ENCODE results near the gene GFRA1.
"Not testable (repeated sequence)": the region's sequence is repeated elsewhere in the genome, so short reads cannot be mapped to it uniquely, and the experiment has no call there.

Gene GFRA1

GRCh38 chr10:116041948-116042347 is 231.1 kb downstream of the GFRA1 start:
- no peak for DNase-seq

DNA sequence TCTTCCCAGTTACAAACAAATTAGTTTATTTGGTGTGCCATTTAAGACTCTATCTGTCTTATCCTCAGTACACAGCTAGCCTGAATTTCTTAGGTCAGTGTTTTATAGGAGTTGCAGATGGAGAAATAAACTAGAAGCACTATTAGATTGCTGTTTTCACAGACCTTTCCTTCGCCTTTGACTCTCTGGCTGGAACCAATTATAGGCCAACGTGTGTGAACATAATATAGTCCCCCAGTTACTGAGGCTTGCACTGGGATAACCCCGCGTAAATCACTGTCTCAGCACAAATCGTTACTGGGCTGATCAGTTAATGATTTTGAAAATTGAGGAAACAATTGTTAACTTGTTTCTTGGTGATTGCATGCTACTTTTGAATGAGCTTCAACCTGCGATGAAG is 233.4 kb downstream of the GFRA1 start:
- no peak for DNase-seq

DNA sequence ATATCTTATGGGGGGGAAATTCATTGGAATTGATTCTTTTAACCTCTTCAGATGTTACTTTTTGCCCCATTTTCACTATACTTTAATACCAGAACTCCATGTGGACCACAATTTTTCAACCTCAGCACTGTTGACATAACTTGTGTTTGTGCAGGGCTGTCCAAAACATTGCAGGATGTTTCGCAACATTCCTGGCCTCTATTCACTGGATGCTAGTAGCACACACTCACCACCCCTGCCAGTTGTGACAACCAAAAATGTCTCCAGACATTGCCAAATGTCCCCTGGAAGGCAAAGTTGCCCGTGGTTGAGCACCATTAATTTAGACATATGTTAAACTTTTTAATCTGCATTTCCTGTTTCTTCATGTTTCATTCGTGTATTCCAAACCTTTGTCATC is 234.7 kb downstream of the GFRA1 start:
- no peak for DNase-seq

- DNase-seq = not testable (repeated sequence)
Observed at GRCh38 chr10:116035406-116035805, 237.6 kb downstream of the GFRA1 start.

GRCh38 chr10:116030576-116030975 is 242.4 kb downstream of the GFRA1 start:
- no peak for DNase-seq

DNA sequence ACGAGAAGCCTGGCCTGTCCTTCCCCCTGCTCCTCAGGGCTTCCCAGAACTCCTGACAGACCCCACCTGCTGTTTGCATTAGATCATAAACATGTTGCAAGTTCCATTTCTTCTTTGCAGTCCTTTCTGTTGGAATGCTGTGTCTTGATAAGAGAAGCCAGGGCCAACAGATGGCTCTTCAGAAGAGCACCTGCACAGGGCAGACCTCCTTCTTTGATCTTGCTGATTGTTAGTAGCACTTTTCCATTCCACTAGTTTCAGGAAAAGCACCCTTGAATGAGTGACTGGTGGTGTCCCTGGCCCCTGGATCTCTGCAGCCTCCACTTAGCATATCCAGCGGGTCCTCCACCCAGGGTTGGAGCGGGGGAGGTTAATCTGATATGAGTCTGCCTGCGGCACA is 243.2 kb downstream of the GFRA1 start:
- DNase-seq = no peak

- DNase-seq = no peak
Observed at GRCh38 chr10:116027355-116027754, 245.7 kb downstream of the GFRA1 start.

- no peak for DNase-seq
Observed at GRCh38 chr10:116026725-116027124, 246.3 kb downstream of the GFRA1 start.

GRCh38 chr10:116026315-116026714 is 246.7 kb downstream of the GFRA1 start:
- DNase-seq = no peak

DNA sequence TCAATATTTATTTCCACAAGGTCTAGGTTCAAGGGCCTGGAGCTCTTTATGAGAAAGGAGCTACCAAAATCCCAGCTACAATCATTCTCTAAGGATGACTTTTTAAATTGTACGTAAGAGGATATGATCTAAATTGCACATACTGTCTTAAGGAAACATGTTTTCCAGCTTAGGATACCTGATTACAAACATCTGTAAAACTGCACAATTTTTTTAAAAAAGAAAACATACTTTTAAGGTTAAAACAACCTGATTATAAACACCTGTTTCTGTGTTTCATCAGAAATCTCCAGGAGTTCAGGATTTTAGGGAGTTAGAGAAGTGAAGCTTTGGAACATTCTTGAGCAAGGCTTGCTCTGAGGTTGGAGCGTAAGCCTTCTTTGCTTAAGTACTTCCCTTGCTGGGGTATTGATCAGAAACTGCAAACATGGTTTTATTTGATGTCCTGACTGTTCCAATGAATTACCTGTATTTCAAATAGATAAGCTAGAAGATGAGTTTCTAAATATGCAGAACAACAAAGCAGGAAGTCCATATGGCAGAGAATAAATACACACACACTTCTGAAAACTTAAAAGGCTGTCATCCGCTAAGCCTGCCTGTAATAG is 248.6 kb downstream of the GFRA1 start:
- DNase-seq = no peak

DNA sequence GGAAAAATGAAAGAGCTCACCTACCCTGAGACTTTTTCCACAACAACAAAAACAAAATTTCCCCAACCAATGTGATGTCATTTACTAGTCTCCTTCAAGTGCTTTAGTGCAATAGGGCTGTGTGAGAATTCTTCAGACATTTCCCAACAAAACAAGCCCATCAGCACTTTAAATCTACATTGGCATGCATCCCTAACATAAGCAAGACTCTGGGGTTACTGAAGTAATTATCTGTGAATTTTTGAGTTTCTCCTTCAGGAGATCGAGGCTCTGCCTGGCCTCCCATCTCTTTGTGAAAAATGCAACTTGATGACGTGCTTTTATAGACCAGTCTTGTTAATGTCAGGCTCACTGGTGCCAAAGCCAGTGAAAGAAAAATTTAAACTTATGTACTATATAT is 255.6 kb downstream of the GFRA1 start:
- no peak for DNase-seq

GRCh38 chr10:116015583-116016333 is 257.2 kb downstream of the GFRA1 start:
- no peak for DNase-seq

DNA sequence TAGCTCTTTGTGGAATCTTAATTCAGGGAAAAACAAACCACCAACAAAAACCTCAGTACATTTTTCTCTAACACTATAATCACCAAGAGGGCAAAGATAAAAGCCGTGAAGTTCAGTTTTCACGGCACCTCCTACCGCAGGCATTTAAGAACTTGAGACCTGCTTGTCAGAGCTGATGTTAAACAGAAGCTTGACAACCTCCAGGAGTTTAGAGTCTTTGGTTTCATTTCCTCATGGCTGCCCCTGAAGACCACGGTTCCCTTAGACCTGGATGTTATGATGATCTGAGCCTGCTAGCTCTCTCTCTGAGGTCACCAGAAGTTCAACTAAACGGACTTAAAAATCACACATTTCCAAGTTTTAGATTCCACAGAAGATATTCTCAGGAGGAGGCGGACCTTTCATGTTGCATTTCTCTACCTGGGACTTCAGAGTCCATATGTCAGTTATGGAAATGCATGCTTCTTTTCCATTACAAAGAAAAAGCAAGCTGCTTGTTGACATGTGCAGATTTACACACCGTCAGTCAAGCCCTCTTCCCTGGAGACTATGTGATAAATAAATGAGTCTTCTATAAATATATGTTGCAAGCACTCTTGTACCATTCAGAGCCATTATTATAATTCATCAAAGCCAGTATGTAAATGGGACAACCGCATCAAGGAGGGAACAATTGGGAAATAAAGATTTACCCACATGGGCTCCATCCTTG is 258.0 kb downstream of the GFRA1 start:
- DNase-seq = no peak

DNA sequence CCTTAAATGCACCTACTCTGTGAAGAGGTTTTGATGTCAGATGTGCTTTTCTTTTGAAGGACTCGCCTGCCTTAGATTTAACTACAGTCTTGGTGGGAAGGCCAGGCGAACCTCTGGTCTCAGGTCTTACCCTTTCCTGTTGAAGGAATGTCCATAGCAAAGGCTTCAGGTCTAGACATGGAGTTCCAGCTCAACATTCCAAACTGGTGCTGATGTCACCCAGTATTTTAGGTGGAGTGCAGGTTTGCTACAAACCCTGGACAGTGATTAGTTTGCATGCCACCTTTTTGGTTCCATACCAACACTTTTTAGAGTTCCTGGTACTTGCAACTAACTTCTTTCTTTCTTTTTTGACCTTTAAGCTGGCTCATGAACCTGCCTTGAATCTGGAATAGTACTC is 258.7 kb downstream of the GFRA1 start:
- DNase-seq = no peak

DNA sequence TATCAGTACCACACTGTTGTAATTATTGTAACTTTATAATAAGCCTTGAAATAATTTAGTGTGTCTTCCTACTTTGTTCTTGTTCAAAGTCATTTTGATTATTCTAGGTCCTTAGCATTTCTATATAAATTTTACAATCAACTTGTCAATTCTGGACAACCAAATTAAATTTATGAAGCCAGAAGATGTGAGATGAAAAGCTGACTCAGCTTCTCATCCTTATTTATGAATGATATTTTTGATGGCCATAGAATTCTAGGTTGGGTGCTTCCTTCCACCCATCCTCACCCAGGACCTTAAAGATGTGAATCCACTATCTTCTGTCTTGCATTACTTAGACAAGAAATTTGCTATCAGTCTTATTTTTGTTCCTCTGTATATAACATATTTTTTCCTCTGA is 261.1 kb downstream of the GFRA1 start:
- DNase-seq = no peak

- peak in 1 of 51 donors; percentile 2 for DNase-seq
Observed at GRCh38 chr10:116007256-116007891, 265.6 kb downstream of the GFRA1 start.

Data from hypothalamus (tissue), 51 donors.